HTERT RPE-1 (cell line): ENCODE data around the gene MMP11.

Source experiments
- in situ Hi-C: fragments of 300-500 bp; cut with MboI; formaldehyde crosslinking; loops from 4 replicates; pipeline ENCODE4 v1.14.3; 2020; ENCODE audit warnings: low sequenced_read_pairs

Gene MMP11

DNA sequence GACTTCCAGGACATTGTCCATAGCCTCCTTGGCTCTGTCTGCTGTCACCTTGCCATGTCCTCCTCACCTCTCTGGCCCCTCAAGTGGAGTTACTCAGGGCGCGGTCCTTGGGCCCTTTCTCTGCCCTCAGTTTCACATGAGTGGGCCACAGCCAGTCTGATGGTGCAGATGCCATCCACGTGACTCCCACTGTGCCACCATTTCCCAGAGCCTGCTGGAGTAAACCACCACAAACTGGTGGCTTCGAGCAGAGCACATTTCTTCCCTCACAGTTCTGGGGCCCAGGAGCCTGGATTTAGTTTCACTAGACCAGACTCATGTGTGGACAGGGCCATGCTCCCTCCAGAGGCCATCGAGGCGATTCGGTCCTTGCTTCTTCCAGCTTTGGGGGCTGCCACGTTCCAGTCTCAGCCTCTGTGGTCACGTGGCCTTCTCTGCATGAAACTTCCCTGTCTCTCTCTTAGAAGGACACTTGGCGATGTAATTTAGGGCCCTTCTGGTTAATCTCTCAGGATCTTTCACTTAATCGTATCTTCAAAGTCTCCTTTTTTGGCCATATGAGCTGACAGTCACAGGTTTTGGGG is 28.7 kb downstream of the MMP11 start:
- in situ Hi-C loops: no loop called here

DNA sequence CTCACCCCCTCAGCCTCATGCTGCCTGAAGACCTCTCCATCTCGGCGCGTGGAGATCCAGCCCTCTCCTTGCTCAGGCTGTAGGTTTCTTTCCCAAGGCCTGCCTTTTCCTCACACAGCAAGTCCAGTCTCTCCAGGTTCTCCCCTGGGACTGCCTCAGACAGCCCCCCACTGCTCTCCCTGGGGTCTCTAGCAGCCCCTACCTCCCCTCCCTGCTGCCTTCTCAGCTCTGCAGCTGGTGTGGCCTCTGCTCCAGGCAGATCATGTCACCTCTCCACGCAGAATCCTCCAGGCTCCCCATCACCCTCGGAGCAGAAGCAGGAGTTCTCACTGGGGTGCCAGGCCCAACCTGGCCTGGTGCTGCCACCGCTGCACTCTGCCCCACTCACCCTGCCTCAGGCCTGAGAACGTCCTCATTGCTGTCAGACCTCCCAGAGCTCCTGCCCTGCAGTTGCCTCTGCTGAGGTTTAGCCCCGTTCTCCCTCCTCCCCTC is 29.3 kb downstream of the MMP11 start:
- in situ Hi-C loops: no loop called here

DNA sequence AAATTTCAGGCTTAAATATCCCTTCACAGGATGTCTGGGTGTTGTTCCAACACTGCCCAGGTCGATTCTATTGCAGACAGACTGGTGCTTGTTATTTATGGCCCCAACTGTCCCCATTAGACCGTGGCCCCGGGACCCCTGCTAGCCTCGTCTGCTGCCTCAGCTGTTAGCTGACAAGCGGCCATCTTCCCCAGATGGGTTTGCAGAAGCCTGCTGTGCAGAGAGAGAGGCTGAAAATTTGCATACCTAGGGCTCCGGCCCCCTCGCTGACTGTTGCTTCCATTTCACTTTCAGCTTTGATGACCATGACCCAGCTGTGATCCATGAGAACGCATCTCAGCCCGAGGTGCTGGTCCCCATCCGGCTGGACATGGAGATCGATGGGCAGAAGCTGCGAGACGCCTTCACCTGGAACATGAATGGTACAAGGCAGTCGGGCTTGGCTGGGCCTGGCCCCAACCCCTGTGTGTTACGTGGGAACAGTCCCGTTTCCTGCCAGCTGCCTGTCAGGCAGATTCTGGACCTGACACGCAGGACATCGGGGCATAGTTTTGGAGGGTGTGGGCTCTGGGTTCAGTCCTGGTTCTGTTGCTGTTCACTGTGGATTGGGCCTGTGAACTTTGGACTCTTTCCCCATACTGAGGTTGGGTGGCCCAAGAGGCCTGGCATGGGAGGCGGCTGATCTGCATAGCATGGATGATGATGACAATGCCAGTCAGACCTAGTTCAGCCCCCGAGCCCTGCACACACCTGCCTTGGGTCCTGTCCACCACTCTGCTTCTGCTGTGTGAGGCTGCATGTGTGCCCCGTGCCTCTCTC is 30.6 kb downstream of the MMP11 start:
- in situ Hi-C loops: no loop called here

DNA sequence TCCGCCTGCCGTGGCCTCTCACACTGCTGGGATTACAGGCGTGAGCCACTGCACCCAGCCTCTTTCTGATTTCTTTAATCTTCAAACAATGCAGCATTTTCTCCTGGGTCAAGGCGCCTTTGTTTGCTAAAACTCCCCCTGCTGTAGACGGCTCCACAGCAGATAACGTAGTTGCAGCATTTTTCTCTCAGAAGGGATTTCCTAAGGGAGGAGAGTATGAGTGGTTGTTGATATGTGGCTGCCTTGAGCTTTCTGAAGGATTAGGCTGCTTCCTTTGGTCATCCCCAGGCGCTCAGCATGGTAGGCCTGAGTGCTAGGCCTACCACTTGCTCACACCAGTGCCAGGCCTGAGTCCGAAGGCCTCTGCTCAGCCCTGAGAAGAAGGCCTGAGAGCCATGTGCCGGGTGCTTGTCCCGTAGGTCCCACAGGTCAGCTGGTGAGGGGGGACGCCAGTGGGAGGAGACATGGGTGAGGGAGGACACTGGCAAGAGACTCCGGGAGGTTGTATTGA is 32.2 kb downstream of the MMP11 start:
- in situ Hi-C loops: no loop called here

DNA sequence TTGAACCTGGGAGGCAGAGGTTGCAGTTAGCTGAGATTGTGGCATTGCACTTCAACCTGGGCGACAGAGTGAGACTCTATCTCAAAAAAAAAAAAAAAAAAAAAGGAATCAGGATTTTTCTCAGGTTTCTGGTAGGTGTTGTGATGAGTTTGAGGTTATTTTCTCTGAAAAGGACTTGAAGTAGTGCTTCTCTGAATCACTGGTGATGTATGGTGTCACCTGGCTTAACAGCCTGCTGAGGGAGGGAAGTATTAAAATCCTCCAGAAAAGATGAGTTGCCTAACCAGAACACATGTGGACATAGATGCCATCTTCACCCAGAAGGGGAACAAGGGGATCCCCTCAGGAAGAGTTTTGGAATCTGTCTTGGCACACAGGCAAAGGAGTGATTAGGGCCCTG is 34.2 kb downstream of the MMP11 start:
- in situ Hi-C loops: no loop called here

DNA sequence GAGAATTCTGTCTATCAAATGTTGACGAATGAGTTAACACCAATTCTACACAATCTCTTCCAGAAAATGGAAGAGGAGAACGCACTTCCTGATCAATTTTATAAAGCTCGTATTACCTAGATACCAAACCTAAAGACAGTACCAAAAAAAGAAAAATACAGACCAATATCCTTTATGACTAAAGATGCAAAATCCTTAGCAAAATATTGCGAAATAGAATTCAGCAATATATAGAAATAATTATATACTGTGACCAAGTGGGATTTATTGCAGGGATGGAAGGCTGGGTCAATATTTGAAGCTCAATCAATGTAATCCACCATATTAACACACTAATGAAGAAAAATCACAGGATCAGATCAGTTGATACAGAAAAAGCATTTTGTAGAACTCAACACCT is 39.7 kb downstream of the MMP11 start:
- in situ Hi-C loops: no loop called here

DNA sequence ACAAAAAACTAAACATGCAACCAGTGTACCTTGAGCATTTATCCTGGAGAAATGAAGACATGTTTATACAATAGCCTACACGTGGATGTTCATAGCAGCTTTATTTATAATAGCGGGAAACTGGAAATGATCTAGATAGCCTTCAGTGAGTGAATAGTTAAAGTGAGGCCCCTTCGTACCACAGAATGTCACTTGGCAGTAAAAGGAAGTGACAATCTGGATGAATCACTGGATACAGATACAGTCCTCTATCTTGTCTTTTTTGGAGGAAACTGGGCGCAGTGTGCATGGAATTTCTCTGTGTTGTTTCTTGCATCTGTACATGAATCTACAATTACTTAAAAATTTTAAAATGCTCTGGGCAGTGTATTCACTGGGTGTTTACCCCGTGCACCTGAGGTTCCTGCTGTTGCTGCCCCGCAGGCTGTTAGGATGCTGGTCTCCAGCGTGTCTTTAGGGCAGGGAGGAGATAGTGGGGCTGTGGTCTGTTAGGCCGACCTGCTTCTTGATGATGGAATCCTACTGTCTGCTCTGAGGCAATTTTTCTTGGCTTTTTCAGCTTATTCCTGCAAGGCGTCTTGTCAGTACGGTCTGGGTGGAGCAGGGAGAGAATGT is 43.0 kb downstream of the MMP11 start:
- in situ Hi-C loops: no loop called here

DNA sequence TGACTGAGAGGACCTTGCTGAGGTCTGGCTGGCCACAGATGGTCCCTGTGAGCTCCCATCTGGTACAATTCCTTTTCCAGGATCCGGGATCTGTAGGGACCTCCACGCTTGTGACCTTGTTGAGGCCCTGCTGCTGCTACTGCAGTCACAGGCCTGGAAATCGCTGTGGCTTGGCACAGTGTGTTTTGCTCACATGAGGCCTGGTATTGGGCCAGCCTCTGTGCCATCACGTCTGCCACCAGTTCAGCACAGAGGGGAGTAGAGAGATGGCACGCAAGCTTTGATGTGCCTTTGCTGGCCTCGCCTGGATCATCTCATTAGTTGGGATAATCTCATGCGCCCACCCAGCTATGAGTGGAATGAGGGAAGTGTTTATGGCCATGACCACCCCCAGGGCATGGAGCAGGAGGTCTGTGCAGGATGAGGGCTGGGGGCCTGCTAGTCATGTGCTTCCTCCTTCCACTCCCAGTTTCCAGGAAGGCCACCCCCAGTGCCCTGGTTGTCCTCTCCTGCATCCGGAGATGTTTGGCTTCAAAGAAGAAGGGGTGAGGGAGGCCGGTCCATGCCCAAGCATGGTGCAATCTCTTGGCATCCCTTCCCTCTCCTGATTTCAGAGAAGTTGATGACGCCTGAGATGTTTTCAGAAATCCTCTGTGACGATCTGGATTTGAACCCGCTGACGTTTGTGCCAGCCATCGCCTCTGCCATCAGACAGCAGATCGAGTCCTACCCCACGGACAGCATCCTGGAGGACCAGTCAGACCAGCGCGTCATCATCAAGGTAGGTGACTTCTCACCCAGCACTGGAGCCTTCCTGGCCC is 43.7 kb downstream of the MMP11 start:
- in situ Hi-C loops: no loop called here

DNA sequence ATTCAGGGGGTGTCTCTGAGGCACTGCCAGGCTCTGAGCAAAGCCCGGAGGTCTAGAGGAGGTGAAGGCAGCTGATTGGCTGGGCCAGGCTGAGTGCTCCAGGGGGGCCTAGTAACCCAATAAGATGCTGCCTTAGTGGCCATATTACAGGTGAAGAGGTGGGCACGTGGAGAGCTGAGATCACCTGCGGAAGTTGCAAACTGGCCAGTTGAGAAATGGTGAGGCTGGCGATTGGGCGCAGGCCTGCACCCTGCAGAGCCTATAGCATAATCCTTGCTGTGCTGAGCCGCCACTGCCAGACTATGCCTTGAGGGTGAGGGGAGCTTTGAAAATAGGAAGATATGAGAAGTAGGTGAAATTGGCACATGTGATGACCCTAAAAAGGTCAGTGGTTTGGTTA is 44.5 kb downstream of the MMP11 start:
- in situ Hi-C loops: no loop called here

DNA sequence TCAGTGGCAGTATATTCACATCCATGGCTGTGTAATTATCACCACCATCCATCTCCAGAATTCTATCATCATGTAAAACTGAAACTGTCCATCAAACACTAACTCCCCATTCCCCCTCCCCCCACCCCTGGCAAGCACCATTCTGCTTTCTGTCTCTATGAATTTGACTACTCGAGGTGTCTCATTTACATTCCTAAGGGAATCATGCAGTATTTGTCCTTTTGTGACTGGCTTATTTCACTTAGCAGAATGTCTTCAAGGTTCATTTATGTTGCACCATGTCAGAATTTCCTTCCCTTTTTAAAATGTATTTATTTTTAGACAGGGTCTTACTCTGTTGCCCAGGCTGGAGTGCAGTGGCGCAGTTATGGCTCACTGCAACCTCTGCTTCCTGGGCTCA is 45.9 kb downstream of the MMP11 start:
- in situ Hi-C loops: no loop called here

DNA sequence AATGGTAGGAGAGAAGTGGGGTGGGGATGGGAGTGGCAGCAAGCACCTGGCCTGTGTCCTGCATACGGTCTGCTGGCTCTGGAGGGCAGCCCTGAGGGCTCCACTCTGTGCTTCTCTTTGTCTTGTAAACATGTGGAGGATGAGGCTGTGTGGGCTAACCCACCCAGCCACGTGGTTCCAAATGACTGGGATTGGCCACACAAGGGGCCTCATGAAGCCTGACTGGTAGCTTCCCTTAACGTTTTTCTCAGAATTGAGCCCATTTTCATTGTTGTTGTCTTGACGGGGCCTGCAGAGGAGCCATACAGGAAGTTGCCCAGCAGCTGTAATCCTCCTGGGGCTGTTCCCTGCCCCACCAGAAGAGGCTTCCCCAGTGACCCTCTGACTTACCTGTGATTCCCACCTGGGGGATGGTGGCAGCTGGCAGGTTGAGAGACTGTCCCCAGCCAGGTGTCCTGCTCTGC is 48.1 kb downstream of the MMP11 start:
- in situ Hi-C loops: no loop called here

DNA sequence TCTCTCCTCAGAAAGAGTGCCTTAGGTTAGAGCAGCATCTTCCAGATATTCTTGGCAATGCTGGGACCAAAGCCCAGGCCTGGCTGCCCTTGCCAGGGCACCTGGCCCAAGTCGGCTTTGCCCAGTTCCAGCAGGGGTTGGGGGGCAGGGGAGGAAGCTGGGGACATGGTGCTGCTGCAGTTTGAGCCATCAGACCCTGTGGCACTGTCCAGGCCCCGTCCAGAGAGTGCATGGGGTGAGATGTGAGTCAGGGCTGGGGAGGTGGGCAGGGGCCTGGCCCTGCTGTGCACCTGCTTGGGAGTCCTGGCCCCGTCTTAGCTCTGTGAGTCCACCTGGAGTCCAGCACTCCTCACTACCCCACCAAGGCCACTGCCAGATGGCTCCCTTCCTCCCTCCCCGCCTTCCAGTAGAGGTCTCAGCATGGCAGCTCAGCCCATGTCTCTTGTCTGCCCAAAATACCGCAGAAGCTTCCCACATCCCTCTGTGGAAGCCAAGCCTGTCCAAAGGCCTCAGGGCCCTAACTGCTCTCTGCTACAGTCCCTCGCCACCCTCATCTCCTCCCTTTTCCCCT is 49.5 kb downstream of the MMP11 start:
- in situ Hi-C loops: no loop called here

DNA sequence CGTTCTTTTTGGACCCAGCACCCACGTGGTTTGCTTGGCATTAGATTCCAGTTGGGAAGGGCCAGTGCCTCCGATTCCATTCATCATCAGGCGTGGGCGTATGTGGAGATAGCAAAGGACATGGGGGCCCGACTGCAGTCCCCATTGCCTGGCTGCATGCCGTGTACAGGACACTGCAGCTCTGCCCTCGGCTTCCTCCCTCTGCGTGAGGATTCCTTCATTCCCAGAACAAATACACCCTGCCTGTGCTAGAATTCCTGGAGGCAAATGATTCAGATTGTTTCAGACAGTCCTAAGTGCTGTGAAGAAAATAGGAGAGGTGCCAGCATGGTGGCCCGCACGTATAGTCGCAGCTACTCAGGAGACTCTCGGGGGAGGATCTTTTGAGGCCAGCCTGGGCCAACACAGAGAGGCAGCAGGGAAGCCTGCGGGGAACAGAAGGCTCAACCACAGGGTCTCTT is 50.7 kb downstream of the MMP11 start:
- in situ Hi-C loops: no loop called here

DNA sequence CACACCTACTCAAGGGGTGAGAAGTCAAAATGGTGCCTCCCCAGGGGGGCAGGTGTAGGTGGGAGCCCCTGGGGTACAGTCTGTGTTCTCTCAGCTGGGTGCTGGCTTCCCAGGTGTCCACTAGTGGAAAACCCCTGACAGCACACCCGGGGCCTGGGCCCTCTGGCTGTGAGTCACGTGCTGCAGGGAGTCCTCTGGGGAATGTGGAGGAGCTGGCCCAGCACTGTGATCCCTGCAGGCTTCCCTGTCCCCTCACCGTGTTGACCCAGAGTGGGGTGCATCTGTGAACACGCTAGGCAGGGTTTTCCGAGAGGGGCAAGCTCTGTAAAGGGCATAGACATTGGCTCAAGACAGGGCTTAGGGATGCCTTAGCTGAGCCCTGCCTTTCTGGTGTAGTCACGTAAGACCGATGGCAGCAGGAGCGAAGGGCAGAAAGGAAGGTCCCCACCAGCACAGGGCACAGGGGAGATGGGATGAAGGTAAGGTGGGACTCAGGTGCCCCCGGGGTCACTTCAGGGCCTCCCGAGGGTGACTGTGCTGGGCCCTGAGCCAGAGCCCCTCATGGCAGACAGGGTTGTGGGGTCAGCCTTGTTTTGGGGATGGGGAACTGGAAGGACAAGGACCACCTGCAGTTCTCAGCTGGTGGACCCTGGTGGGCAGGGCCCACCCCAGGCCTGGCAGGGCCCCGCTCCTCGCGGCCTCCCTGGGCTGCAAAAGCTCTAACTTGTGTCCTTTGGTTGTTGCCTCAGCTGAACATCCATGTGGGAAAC is 52.0 kb downstream of the MMP11 start:
- in situ Hi-C loops: no loop called here

DNA sequence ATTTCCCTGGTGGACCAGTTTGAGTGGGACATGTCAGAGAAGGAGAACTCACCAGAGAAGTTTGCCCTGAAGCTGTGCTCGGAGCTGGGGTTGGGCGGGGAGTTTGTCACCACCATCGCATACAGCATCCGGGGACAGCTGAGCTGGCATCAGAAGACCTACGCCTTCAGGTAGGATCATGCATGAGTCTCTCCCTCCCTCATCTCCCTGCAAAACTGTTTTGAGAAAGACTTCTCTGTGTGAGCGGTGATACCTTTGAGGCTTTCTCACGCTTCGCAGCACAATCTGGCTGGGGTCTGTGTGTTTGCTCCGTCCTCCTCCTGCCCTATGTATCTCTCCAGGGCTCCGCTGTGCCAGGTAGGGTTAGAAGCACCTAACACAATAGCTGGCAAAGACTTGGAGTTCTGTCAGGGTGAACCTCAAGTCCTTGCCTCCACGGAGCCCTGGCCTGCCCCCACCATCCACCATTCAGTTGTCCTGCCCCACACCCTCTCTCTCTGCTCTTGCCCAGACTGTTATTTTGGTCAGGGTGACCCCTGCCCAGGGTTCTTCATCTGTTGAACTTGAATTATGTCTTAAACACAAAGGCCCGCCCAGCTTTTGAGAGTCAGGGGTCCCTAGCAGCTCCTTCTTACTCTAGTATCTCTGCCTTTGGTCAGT is 52.7 kb downstream of the MMP11 start:
- in situ Hi-C loops: no loop called here

DNA sequence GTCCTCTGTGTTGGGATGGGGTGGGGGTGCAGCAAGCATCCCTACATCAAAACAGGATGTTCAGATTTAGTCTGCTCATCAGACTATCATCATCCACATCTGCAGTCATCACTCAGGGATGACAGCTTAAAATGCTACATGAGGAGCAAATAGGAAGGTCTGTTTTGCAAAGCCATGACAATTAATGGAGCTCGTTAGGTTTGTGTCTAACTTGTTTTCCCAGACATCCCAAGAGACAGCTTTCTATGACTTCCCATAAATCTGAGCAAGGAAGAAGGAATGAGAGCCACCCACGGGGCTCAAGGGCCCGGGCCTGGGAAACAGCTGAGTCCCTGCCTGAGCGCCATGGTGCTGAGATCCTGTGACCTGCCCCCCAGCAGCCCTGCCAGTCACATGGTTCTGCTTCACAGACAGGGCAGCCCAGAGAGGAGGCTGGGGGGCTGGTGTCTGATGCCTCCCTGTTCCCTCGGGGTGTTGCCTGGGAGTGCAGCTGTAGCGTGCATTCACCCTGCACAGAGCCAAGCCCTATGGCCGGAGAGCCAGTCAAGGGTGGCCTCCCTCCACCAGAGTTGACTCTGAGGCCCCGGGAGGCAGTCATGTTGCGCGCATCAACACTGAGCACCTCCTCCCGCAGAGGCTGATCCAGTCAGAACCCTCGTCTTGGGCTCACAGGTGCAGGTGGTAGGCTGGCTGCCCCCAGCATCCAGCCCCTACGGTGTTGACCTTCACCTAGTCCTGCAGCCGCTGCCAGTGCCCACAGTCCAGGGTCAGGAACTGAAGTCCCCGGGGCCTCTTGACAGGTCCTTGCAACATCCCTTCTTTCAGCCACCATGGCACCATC is 54.1 kb downstream of the MMP11 start:
- in situ Hi-C loops: no loop called here

DNA sequence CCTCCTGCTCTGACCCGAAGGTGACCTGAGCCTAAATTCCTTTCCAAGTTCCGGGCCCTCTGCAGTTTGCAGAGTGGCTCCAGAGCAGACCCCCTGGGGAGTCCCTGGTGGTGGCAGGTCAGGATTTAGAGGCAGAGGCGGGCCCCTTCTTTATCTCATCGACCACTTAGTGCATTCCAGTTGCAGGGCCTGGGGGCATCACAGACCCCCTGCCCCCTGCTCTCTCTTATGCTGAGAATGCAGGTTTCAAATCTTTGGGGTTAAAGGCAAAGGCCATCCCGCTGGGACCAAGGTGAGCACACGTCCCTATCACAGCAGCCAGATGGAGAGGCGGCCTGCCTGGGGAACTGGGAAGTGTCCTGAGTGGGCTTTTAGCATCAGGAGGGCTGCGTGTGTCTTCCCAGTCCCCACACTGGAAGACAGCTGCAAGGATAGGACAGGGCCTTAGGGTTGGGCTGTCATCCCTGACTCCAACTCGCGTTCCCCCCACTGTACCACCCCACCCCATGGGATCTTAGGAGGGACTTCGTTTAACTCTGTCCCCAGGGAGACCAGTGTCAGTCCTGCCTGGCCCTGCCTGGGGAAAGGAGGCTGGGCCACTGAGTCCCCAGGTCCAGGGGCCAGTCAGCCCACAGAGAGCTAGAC is 54.8 kb downstream of the MMP11 start:
- in situ Hi-C loops: no loop called here
